ENCODE results near the gene RALGDS.
"Not testable (repeated sequence)": the region's sequence is repeated elsewhere in the genome, so short reads cannot be mapped to it uniquely, and the experiment has no call there.

The RALGDS gene

GRCh38 chr9:133083688-133084087, 37.4 kb downstream of the RALGDS start:
- DNase-seq: not testable (repeated sequence)

- DNase-seq: not testable (repeated sequence)
These were observed 38.9 kb downstream of the RALGDS start for GRCh38 chr9:133081957-133082644.

GRCh38 chr9:133080786-133081779, 40.0 kb downstream of the RALGDS start:
- not testable (repeated sequence) for DNase-seq

GRCh38 chr9:133080161-133080560, 40.9 kb downstream of the RALGDS start:
- DNase-seq: no peak

GRCh38 chr9:133078486-133078885, 42.6 kb downstream of the RALGDS start:
- DNase-seq: no peak

GRCh38 chr9:133076691-133077090, 44.3 kb downstream of the RALGDS start:
- DNase-seq: no peak

GRCh38 chr9:133075925-133076630, 45.0 kb downstream of the RALGDS start:
- no peak for DNase-seq

- DNase-seq: no peak
These were observed 46.9 kb downstream of the RALGDS start for GRCh38 chr9:133074111-133074651.

- DNase-seq: peak in 1 of 2 experiments; percentile 12
These were observed 47.7 kb downstream of the RALGDS start for GRCh38 chr9:133073086-133074014.

- DNase-seq: not testable (repeated sequence)
These were observed 48.8 kb downstream of the RALGDS start for GRCh38 chr9:133072210-133072609.

- no peak for DNase-seq
These were observed 49.4 kb downstream of the RALGDS start for GRCh38 chr9:133071484-133072150.

- DNase-seq: not testable (repeated sequence)
These were observed 50.1 kb downstream of the RALGDS start for GRCh38 chr9:133070985-133071384.

GRCh38 chr9:133070500-133070961, 50.5 kb downstream of the RALGDS start:
- not testable (repeated sequence) for DNase-seq

- DNase-seq: not testable (repeated sequence)
These were observed 52.6 kb downstream of the RALGDS start for GRCh38 chr9:133068431-133068830.

GRCh38 chr9:133067813-133068212, 53.2 kb downstream of the RALGDS start:
- DNase-seq: no peak

- no peak for DNase-seq
These were observed 54.0 kb downstream of the RALGDS start for GRCh38 chr9:133067006-133067405.

GRCh38 chr9:133066181-133066983, 54.7 kb downstream of the RALGDS start:
- DNase-seq: no peak

GRCh38 chr9:133065070-133065388, 56.0 kb downstream of the RALGDS start:
- DNase-seq: no peak

- DNase-seq: no peak
These were observed 56.6 kb downstream of the RALGDS start for GRCh38 chr9:133064241-133065069.
